ENCODE measurements around the gene LHX3. TPM values are rescaled to one million over a fixed set of nuclear protein-coding genes. Genes with fewer than 3 reads are reported as not detected.

Gene LHX3
- total RNA-seq, 1 experiment from 2014 or later, result not detected

GRCh38 chr9:136244122-136244968, 39.4 kb upstream of the LHX3 start:
- Histone ChIP-seq H2BK20ac (ENCODE audit: low read depth, low read length, poor library complexity, severe bottlenecking) (no peak overlapping the region), H4K20me1 (ENCODE audit: control insufficient read depth, insufficient read depth, insufficient read length) (peaks cover 10% of the 10 kb centered on the region), H2BK12ac (ENCODE audit: insufficient read length, low read depth, low read length) (no peak overlapping the region), H2AK5ac (ENCODE audit: insufficient read length, low read length) (no peak overlapping the region), H3K27me3 (ENCODE audit: insufficient read depth, low read length) (no peaks in the 10 kb centered on the region), H2BK15ac (ENCODE audit: low read depth, low read length) (no peak overlapping the region), H3K79me1 (ENCODE audit: insufficient read depth, low read depth, low read length, poor library complexity, severe bottlenecking) (peaks cover 9% of the 10 kb centered on the region), H2BK5ac (ENCODE audit: insufficient read length, low read length) (no peak overlapping the region), H3K4me1 (ENCODE audit: insufficient read depth, low read length) (peaks cover 9% of the 10 kb centered on the region), H3K14ac (ENCODE audit: insufficient read depth, low read length) (no peak overlapping the region), H3K27ac (ENCODE audit: insufficient read length, low read depth, low read length) (no peak overlapping the region), H3T11ph (ENCODE audit: low read length) (no peak overlapping the region), H3K23me2 (ENCODE audit: insufficient read length, low read depth, low read length, poor library complexity, severe bottlenecking) (peaks cover 5% of the 10 kb centered on the region), H2BK120ac (ENCODE audit: low read depth, low read length, poor library complexity, severe bottlenecking) (no peak overlapping the region), H3K18ac (ENCODE audit: insufficient read length, low read depth, low read length) (no peak overlapping the region), H3K9me3 (ENCODE audit: control insufficient read depth, low read depth, low read length) (no peaks in the 10 kb centered on the region), H4K5ac (ENCODE audit: insufficient read length, low read depth, low read length) (no peak overlapping the region), H3K23ac (ENCODE audit: insufficient read length, low read depth, low read length) (no peak overlapping the region), H3K4me2 (ENCODE audit: insufficient read depth, insufficient read length, low read length) (peak overlapping the region; percentile 80), H3K56ac (ENCODE audit: insufficient read length, low read depth, low read length) (no peak overlapping the region), H3K9ac (ENCODE audit: extremely low read depth, insufficient read length, low read length) (peak overlapping the region; percentile 66), H4K91ac (ENCODE audit: insufficient read length, low read depth, low read length) (no peak overlapping the region), H2AFZ (ENCODE audit: low read length) (no peak overlapping the region), H3K79me2 (ENCODE audit: insufficient read depth, low read length) (peaks cover 24% of the 10 kb centered on the region; the same call in 1 of the 2 replicates), H3K4ac (ENCODE audit: low read depth, low read length) (no peak overlapping the region), H4K8ac (replicated peaks; ENCODE audit: insufficient read length, low read depth, low read length) (no peak overlapping the region)
- H3K36me3 Mint-ChIP-seq (ENCODE audit: insufficient read depth in 1 of 3, low read depth in 3 of 3), result peaks cover 0 to 7% (median 5%) of the 10 kb centered on the region in 3 experiments; a peak in 3 of 7 replicates
- peak overlapping the region; percentile 83 to 95 for H3K4me3 Mint-ChIP-seq
- H3K4me1 Mint-ChIP-seq, result peaks cover 41 to 53% of the 10 kb centered on the region in 2 experiments
- WGBS (ENCODE audit: extremely low coverage, insufficient read length, low lambda C conversion rate), result no CpG with 5 or more reads among the region's 11 CpGs
- DNase-seq, result no peak
- peaks cover 18% of the 10 kb centered on the region for H3K27me3 Mint-ChIP-seq (ENCODE audit: low read depth)
- peak overlapping the region in 1 of 3 experiments; percentile 71; a peak in 2 of 7 replicates for H3K27ac Mint-ChIP-seq
- no peaks in the 10 kb centered on the region; a peak in 1 of 5 replicates for H3K9me3 Mint-ChIP-seq
- no peak for TF ChIP-seq CTCF (conservative IDR thresholded peaks at IDR 0.05)

All from H9 (cell line).